Astrocyte of the cerebellum (primary cell): ENCODE results near the gene FOXD4L4.
"Not testable (repeated sequence)": the region's sequence is repeated elsewhere in the genome, so short reads cannot be mapped to it uniquely, and the experiment has no call there.

Experiments used
- DNase-seq: peaks from one replicate; pipeline ENCODE4 v3.0.0-alpha.2; 2011; ENCODE audit warnings: low read depth
- H3K4me3 ChIP-seq: 2 replicates; pipeline ENCODE4 v1.5.1; 2011; ENCODE audit warnings: mild to moderate bottlenecking, low read depth, low read length, moderate library complexity
- in situ Hi-C: cut with HindIII; loops from 2 replicates; pipeline ENCODE4 v1.10.0; 2017; ENCODE audit warnings: low sequenced_read_pairs

The FOXD4L4 gene

DNA sequence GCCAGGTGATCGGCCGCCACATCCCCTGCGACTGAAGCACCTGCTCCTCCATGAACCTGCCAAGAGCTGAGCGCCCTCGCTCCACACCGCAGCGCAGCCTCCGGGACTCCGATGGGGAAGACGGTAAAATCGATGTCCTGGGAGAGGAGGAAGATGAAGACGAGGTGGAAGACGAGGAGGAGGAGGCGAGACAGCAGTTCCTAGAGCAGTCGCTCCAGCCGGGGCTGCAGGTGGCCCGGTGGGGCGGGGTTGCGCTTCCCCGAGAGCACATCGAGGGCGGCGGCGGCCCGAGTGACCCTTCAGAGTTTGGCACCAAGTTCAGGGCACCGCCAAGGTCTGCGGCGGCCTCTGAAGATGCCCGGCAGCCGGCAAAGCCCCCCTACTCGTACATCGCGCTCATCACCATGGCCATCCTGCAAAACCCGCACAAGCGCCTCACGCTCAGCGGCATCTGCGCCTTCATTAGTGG lies at the start of gene FOXD4L4:
FOXD4L4 (plus strand) TSS at position 51 of the 469 bp plus-strand sequence; CDS start at position 51, 0 bp downstream.
- H3K4me3 ChIP-seq, in situ Hi-C loops, DNase-seq: not testable (repeated sequence)

DNA sequence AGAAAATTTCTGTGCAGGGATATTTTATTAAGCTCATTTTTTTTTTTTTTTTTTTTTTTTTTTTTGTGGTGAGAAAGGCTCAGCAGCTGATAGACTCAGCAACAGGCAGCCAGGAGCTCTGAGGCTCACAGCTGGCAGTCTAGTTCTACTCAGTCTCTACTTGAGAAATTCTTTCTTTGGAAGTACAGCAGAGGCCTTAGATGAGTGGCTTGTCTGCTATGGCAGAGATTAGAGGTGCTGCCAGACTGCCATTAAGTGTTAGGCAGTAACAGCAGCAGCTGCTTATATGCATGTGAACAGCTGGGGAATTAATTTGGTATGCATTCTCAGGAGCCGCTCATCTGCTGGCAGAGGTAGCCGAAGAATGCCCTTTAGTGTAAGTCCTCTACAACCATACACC lies 33.4 kb upstream of the FOXD4L4 start:
- DNase-seq, H3K4me3 ChIP-seq, in situ Hi-C loops: not testable (repeated sequence)

DNA sequence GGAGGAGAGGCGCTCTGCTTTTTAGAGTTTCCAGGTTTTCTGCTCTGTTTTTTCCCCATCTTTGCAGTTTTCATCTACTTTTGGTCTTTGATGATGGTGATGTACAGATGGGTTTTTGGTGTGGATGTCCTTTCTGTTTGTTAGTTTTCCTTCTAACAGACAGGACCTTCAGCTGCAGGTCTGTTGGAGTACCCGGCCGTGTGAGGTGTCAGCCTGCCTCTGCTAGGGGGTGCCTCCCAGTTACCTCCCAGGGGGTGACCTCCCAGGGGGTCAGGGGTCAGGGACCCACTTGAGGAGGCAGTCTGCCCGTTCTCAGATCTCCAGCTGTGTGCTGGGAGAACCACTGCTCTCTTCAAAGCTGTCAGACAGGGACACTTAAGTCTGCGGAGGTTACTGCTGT lies 22.5 kb upstream of the FOXD4L4 start:
- DNase-seq, in situ Hi-C loops, H3K4me3 ChIP-seq: not testable (repeated sequence)

DNA sequence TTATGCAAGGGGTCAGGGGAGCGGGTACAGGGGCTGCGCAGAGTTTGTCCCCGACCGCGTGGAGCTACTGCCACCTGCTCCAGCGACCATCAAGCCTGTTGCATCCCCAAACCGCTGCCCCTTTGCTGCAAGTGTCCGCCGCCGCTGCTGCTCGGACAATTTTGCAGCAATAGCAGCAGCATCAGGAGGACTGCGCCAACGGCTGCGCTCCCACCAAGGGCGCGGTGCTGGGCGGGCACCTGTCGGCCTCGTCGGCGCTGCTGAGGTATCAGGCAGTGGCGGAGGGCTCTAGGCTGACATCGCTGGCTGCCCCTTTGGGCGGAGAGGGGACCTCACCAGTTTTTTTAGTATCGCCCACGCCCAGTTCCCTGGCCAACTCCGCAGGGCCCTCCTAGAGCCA lies 1.2 kb downstream of the FOXD4L4 start:
- H3K4me3 ChIP-seq, in situ Hi-C loops, DNase-seq: not testable (repeated sequence)
